ENCODE data around the gene PDF.

The PDF gene

DNA sequence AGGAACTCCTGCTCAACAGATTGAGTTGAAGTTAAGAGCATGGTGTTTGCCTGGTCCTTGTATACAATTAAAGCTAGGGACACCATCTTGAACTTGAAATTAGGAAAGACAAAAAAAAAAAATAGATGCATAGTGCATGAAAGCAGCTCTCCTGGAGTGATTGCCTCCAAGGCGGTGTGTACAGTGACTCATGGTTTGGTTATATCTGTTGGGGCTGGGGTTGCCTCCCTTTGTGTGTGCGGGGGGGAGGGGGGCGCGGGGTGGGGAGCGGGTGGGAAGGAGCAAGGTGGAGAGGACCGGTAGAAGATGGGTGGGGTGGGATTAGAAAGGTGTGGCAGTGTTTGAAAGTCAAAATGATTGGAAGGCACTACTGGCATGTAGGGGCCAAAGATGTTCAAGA is 17.8 kb upstream of the PDF start:
- Histone ChIP-seq H3K4ac (ENCODE audit: low read depth in 1 of 2, low read length in 2 of 2) (no peak overlapping the region), H3K9me3 (ENCODE audit: control insufficient read depth, low read length) (no peaks in the 10 kb centered on the region), H3K18ac (ENCODE audit: low read depth in 1 of 2, low read length in 2 of 2) (no peak overlapping the region), H4K8ac (ENCODE audit: low read length) (no peak overlapping the region), H3K36me3 (ENCODE audit: control insufficient read depth in 1 of 2, insufficient read depth in 2 of 2, low read depth in 1 of 2, low read length in 2 of 2) (peaks cover 15 to 50% of the 10 kb centered on the region in 2 experiments), H3K4me2 (ENCODE audit: low read length, poor library complexity, severe bottlenecking) (no peak overlapping the region), H4K91ac (ENCODE audit: low read length) (no peak overlapping the region), H3K14ac (ENCODE audit: low read length in 2 of 2) (no peak overlapping the region), H3K79me1 (replicated peaks; ENCODE audit: low read length, poor library complexity, severe bottlenecking) (peaks cover 5% of the 10 kb centered on the region), H3K23ac (ENCODE audit: low read length in 2 of 2) (no peak overlapping the region), H2BK5ac (ENCODE audit: low read depth, low read length, poor library complexity, severe bottlenecking) (no peak overlapping the region), H2BK12ac (ENCODE audit: low read length in 2 of 2) (no peak overlapping the region), H3K27ac (ENCODE audit: low read length, poor library complexity, severe bottlenecking) (no peak overlapping the region), H2BK120ac (ENCODE audit: low read depth, low read length) (no peak overlapping the region), H3K27me3 (ENCODE audit: control insufficient read depth in 1 of 2, insufficient read depth in 1 of 2, low read length in 2 of 2) (no peaks in the 10 kb centered on the region), H3K4me1 (ENCODE audit: control insufficient read depth, insufficient read depth, low read depth, low read length) (peaks cover 3% of the 10 kb centered on the region), H3K4me3 (ENCODE audit: insufficient read depth in 1 of 2, low read depth in 1 of 2, low read length in 2 of 2) (no peak overlapping the region), H2BK15ac (ENCODE audit: low read depth, poor library complexity, severe bottlenecking) (no peak overlapping the region), H2AFZ (ENCODE audit: low read depth, low read length) (no peak overlapping the region), H2AK5ac (ENCODE audit: low read length, severe bottlenecking) (no peak overlapping the region), H3K9ac (ENCODE audit: low read length) (no peak overlapping the region)
- 98% methylated on average over 6 of the region's 6 CpGs for WGBS
- DNase-seq: no peak

DNA sequence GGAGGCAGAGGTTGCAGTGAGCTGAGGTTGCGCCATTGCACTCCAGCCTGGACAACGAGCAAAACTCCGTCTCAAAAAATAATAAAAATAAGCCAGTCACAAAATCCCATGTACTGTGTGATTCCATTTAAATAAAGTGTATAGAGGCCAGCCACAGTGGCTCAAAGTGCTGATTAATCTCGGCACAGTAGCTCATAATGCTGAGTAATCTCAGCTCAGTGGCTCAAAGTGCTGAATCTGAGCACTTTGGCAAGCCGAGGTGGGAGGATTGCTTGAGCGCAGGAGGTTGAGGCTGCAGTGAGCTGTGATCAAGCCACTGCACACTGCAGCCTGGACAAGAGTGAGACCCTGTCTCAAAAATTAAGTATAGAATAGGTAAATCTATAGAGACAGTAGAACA is 16.3 kb upstream of the PDF start:
- no peak overlapping the region for H3K23ac ChIP-seq (ENCODE audit: low read length in 2 of 2)
- 89% methylated on average over 3 of the region's 6 CpGs for WGBS

DNA sequence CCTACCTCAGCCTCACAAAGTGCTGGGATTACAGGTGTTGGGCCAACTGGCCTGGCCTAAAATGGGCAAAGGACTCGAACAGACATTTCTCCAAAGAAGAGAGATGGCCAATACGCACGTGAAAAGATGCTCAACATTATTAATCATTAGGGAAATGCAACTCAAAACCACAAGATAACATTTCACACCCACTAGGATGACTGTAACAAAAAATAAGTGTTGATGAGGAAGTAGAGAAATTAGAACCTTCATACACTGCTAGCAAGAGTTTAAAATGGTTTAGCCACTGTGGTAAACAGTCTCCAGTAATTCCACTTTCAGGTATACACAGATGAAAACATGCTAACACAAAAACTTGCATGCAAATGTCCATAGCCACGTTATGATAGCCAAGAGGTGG is 15.5 kb upstream of the PDF start:
- Histone ChIP-seq H3K23ac (ENCODE audit: low read length in 2 of 2) (no peak overlapping the region), H2BK120ac (ENCODE audit: low read depth, low read length) (no peak overlapping the region), H2AFZ (ENCODE audit: low read depth, low read length) (no peak overlapping the region), H3K79me1 (replicated peaks; ENCODE audit: low read length, poor library complexity, severe bottlenecking) (peaks cover 3% of the 10 kb centered on the region), H2BK15ac (ENCODE audit: low read depth, poor library complexity, severe bottlenecking) (no peak overlapping the region), H4K91ac (ENCODE audit: low read length) (no peak overlapping the region), H3K9me3 (ENCODE audit: control insufficient read depth, low read length) (no peaks in the 10 kb centered on the region), H3K4me2 (ENCODE audit: low read length, poor library complexity, severe bottlenecking) (no peak overlapping the region), H2AK5ac (ENCODE audit: low read length, severe bottlenecking) (no peak overlapping the region), H3K4me1 (ENCODE audit: control insufficient read depth, insufficient read depth, low read depth, low read length) (no peaks in the 10 kb centered on the region), H3K18ac (ENCODE audit: low read depth in 1 of 2, low read length in 2 of 2) (no peak overlapping the region), H3K4me3 (ENCODE audit: insufficient read depth in 1 of 2, low read depth in 1 of 2, low read length in 2 of 2) (no peak overlapping the region), H2BK12ac (ENCODE audit: low read length in 2 of 2) (no peak overlapping the region), H3K27me3 (ENCODE audit: control insufficient read depth in 1 of 2, insufficient read depth in 1 of 2, low read length in 2 of 2) (no peaks in the 10 kb centered on the region), H3K36me3 (ENCODE audit: control insufficient read depth in 1 of 2, insufficient read depth in 2 of 2, low read depth in 1 of 2, low read length in 2 of 2) (peaks cover 17 to 52% of the 10 kb centered on the region in 2 experiments), H2BK5ac (ENCODE audit: low read depth, low read length, poor library complexity, severe bottlenecking) (no peak overlapping the region), H4K8ac (ENCODE audit: low read length) (no peak overlapping the region), H3K9ac (ENCODE audit: low read length) (no peak overlapping the region), H3K14ac (ENCODE audit: low read length in 2 of 2) (no peak overlapping the region), H3K27ac (ENCODE audit: low read length, poor library complexity, severe bottlenecking) (no peak overlapping the region), H3K4ac (ENCODE audit: low read depth in 1 of 2, low read length in 2 of 2) (no peak overlapping the region)
- no peak for DNase-seq
- 100% methylated on average over 1 of the region's 4 CpGs for WGBS

More for the DNA sequence above, 16.3 kb upstream of the PDF start:
- Histone ChIP-seq H3K4ac (ENCODE audit: low read depth in 1 of 2, low read length in 2 of 2) (no peak overlapping the region), H2AFZ (ENCODE audit: low read depth, low read length) (no peak overlapping the region), H3K9me3 (ENCODE audit: control insufficient read depth, low read length) (no peaks in the 10 kb centered on the region), H3K27ac (ENCODE audit: low read length, poor library complexity, severe bottlenecking) (no peak overlapping the region), H2BK15ac (ENCODE audit: low read depth, poor library complexity, severe bottlenecking) (no peak overlapping the region), H3K36me3 (ENCODE audit: control insufficient read depth in 1 of 2, insufficient read depth in 2 of 2, low read depth in 1 of 2, low read length in 2 of 2) (peaks cover 15 to 51% of the 10 kb centered on the region in 2 experiments), H3K4me1 (ENCODE audit: control insufficient read depth, insufficient read depth, low read depth, low read length) (peaks cover 3% of the 10 kb centered on the region), H2AK5ac (ENCODE audit: low read length, severe bottlenecking) (no peak overlapping the region), H3K79me1 (replicated peaks; ENCODE audit: low read length, poor library complexity, severe bottlenecking) (peaks cover 3% of the 10 kb centered on the region), H3K9ac (ENCODE audit: low read length) (no peak overlapping the region), H4K91ac (ENCODE audit: low read length) (no peak overlapping the region), H4K8ac (ENCODE audit: low read length) (no peak overlapping the region), H2BK5ac (ENCODE audit: low read depth, low read length, poor library complexity, severe bottlenecking) (no peak overlapping the region), H2BK12ac (ENCODE audit: low read length in 2 of 2) (no peak overlapping the region), H3K4me3 (ENCODE audit: insufficient read depth in 1 of 2, low read depth in 1 of 2, low read length in 2 of 2) (no peak overlapping the region), H3K4me2 (ENCODE audit: low read length, poor library complexity, severe bottlenecking) (no peak overlapping the region), H3K18ac (ENCODE audit: low read depth in 1 of 2, low read length in 2 of 2) (no peak overlapping the region), H2BK120ac (ENCODE audit: low read depth, low read length) (no peak overlapping the region), H3K27me3 (ENCODE audit: control insufficient read depth in 1 of 2, insufficient read depth in 1 of 2, low read length in 2 of 2) (no peaks in the 10 kb centered on the region), H3K14ac (ENCODE audit: low read length in 2 of 2) (no peak overlapping the region)
- no peak for DNase-seq

DNA sequence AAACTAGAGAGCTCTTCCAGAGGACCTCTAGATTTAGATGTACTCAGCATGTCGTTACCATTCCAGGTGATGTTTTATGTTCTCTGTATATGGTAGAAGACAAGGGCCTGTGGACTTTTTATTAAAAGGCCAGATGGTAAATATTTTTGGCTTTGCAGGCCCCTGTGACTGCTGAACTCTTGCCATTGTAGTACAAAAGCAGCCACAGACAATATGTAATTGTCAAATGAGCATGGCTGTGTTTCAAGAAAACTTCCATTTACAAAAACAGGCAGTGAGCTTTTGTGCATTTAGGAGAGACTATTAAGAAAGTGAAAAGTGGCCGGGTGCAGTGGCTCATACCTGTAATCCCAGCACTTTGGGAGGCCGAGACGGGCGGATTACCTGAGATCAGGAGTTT is 13.8 kb upstream of the PDF start:
- H3K23ac ChIP-seq (ENCODE audit: low read length in 2 of 2): no peak overlapping the region
- no peak overlapping the region for H2BK5ac ChIP-seq (ENCODE audit: low read depth, low read length, poor library complexity, severe bottlenecking)
- H3K36me3 ChIP-seq (ENCODE audit: control insufficient read depth in 1 of 2, insufficient read depth in 2 of 2, low read depth in 1 of 2, low read length in 2 of 2): peaks cover 7 to 43% of the 10 kb centered on the region in 2 experiments
- no peak overlapping the region for H3K4ac ChIP-seq (ENCODE audit: low read depth in 1 of 2, low read length in 2 of 2)
- no peak overlapping the region for H4K8ac ChIP-seq (ENCODE audit: low read length)
- H3K18ac ChIP-seq (ENCODE audit: low read depth in 1 of 2, low read length in 2 of 2): no peak overlapping the region
- H3K79me1 ChIP-seq (replicated peaks; ENCODE audit: low read length, poor library complexity, severe bottlenecking): peaks cover 3% of the 10 kb centered on the region
- no peak overlapping the region for H3K4me3 ChIP-seq (ENCODE audit: insufficient read depth in 1 of 2, low read depth in 1 of 2, low read length in 2 of 2)
- H2BK12ac ChIP-seq (ENCODE audit: low read length in 2 of 2): no peak overlapping the region
- H3K9me3 ChIP-seq (ENCODE audit: control insufficient read depth, low read length): no peaks in the 10 kb centered on the region
- H3K4me1 ChIP-seq (ENCODE audit: control insufficient read depth, insufficient read depth, low read depth, low read length): peaks cover 3% of the 10 kb centered on the region
- no peak overlapping the region for H3K27ac ChIP-seq (ENCODE audit: low read length, poor library complexity, severe bottlenecking)
- H2AFZ ChIP-seq (ENCODE audit: low read depth, low read length): no peak overlapping the region
- no peak overlapping the region for H3K4me2 ChIP-seq (ENCODE audit: low read length, poor library complexity, severe bottlenecking)
- no peak overlapping the region for H4K91ac ChIP-seq (ENCODE audit: low read length)
- no peak overlapping the region for H2AK5ac ChIP-seq (ENCODE audit: low read length, severe bottlenecking)
- no peak for DNase-seq
- no peak overlapping the region for H2BK15ac ChIP-seq (ENCODE audit: low read depth, poor library complexity, severe bottlenecking)
- WGBS: 99% methylated on average over 4 of the region's 5 CpGs
- no peak overlapping the region for H2BK120ac ChIP-seq (ENCODE audit: low read depth, low read length)
- no peak overlapping the region for H3K9ac ChIP-seq (ENCODE audit: low read length)
- H3K27me3 ChIP-seq (ENCODE audit: control insufficient read depth in 1 of 2, insufficient read depth in 1 of 2, low read length in 2 of 2): no peaks in the 10 kb centered on the region
- H3K14ac ChIP-seq (ENCODE audit: low read length in 2 of 2): no peak overlapping the region
